Measurements from ENCODE around the gene ERN1.
"Not testable (repeated sequence)": the region's sequence is repeated elsewhere in the genome, so short reads cannot be mapped to it uniquely, and the experiment has no call there.

The ERN1 gene

GRCh38 chr17:64024781-64025731 lies 104.9 kb downstream of the ERN1 start:
- DNase-seq (ENCODE audit: low read depth) = no peak

GRCh38 chr17:64024215-64024654 lies 105.7 kb downstream of the ERN1 start:
- DNase-seq (ENCODE audit: low read depth) = no peak

GRCh38 chr17:64022611-64023063 lies 107.3 kb downstream of the ERN1 start:
- DNase-seq (ENCODE audit: low read depth) = no peak

GRCh38 chr17:64020056-64020766 lies 109.7 kb downstream of the ERN1 start, which contains the start of gene ICAM2:
TSS of gene ICAM2 (minus strand) at chr17:64020633. CDS start at chr17:64006691, 13,942 bp downstream.
- DNase-seq (ENCODE audit: low read depth) = no peak

GRCh38 chr17:64019551-64019961 lies 110.4 kb downstream of the ERN1 start:
- DNase-seq (ENCODE audit: low read depth) = not testable (repeated sequence)

GRCh38 chr17:64017381-64017980 lies 112.5 kb downstream of the ERN1 start:
- DNase-seq (ENCODE audit: low read depth) = no peak

- no peak for DNase-seq (ENCODE audit: low read depth)
Measured at GRCh38 chr17:64016974-64017373, 113.0 kb downstream of the ERN1 start.

- no peak for DNase-seq (ENCODE audit: low read depth)
Measured at GRCh38 chr17:64016231-64016784, 113.6 kb downstream of the ERN1 start.

GRCh38 chr17:64015447-64015846 lies 114.5 kb downstream of the ERN1 start:
- no peak for DNase-seq (ENCODE audit: low read depth)

GRCh38 chr17:64009571-64010402 lies 120.2 kb downstream of the ERN1 start:
- no peak for DNase-seq (ENCODE audit: low read depth)

- DNase-seq (ENCODE audit: low read depth) = no peak
Measured at GRCh38 chr17:64008830-64009229, 121.1 kb downstream of the ERN1 start.

- DNase-seq (ENCODE audit: low read depth) = no peak
Measured at GRCh38 chr17:64008346-64008745, 121.6 kb downstream of the ERN1 start.

- no peak for DNase-seq (ENCODE audit: low read depth)
Measured at GRCh38 chr17:64007838-64008282, 122.1 kb downstream of the ERN1 start.

GRCh38 chr17:64007089-64007837 lies 122.7 kb downstream of the ERN1 start:
- DNase-seq (ENCODE audit: low read depth) = not testable (repeated sequence)

- DNase-seq (ENCODE audit: low read depth) = no peak
Measured at GRCh38 chr17:64006361-64007088, 123.4 kb downstream of the ERN1 start.

GRCh38 chr17:64005734-64006167 lies 124.2 kb downstream of the ERN1 start:
- DNase-seq (ENCODE audit: low read depth) = no peak

- DNase-seq (ENCODE audit: low read depth) = no peak
Measured at GRCh38 chr17:64004903-64005733, 124.8 kb downstream of the ERN1 start.

- DNase-seq (ENCODE audit: low read depth) = no peak
Measured at GRCh38 chr17:64004218-64004770, 125.7 kb downstream of the ERN1 start.

All from GM04504 (cell line).